Measurements from ENCODE around the gene SEC14L6. TPM values are rescaled to one million over a fixed set of nuclear protein-coding genes. Genes with fewer than 3 reads are reported as not detected.

Gene SEC14L6
- total RNA-seq, 1 donor from 2014 or later, result not detected

DNA sequence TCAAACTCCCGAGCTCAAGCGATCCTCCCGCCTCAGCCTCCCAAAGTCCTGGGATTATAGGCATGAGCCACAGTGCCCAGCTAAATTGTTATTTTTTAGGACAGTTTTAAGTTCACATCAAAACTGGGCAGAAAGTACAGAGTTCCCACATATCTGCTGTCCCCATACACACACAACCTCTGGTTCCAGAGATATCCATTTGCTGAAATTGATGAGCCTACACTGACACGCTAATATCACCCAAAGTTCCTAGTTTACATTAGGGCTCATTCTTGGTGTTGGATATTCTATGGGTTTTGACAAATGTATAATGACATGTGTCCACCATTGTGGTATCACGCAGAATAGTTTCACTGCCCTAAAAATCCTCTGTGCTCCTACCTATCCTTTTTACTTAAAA, 38.3 kb downstream of the SEC14L6 start:
- no peaks in the 10 kb centered on the region for H3K36me3 Mint-ChIP-seq (ENCODE audit: unreplicated experiment)
- peaks cover 2% of the 10 kb centered on the region for H3K9me3 Mint-ChIP-seq (ENCODE audit: unreplicated experiment)
- H3K4me1 Mint-ChIP-seq (ENCODE audit: low read depth, unreplicated experiment), result peaks cover 3% of the 10 kb centered on the region
- no peak for DNase-seq
- peaks cover 3% of the 10 kb centered on the region for H3K27me3 Mint-ChIP-seq (ENCODE audit: unreplicated experiment)
- H3K4me3 Mint-ChIP-seq (ENCODE audit: unreplicated experiment), result no peak overlapping the region
- no peak for TF ChIP-seq CTCF (IDR thresholded peaks at IDR 0.05; ENCODE audit: partially characterized antibody, unreplicated experiment)
- no peak overlapping the region for H3K27ac Mint-ChIP-seq (ENCODE audit: unreplicated experiment)

- H3K4me3 Mint-ChIP-seq (ENCODE audit: unreplicated experiment), result no peak overlapping the region
- H3K4me1 Mint-ChIP-seq (ENCODE audit: low read depth, unreplicated experiment), result peaks cover 3% of the 10 kb centered on the region
- DNase-seq, result no peak
- H3K9me3 Mint-ChIP-seq (ENCODE audit: unreplicated experiment), result peaks cover 2% of the 10 kb centered on the region
- H3K36me3 Mint-ChIP-seq (ENCODE audit: unreplicated experiment), result no peaks in the 10 kb centered on the region
- H3K27me3 Mint-ChIP-seq (ENCODE audit: unreplicated experiment), result peaks cover 3% of the 10 kb centered on the region
- no peak for TF ChIP-seq CTCF (IDR thresholded peaks at IDR 0.05; ENCODE audit: partially characterized antibody, unreplicated experiment)
- no peak overlapping the region for H3K27ac Mint-ChIP-seq (ENCODE audit: unreplicated experiment)
These were observed 38.9 kb downstream of the SEC14L6 start for GRCh38 chr22:30507670-30508069.

GRCh38 chr22:30506507-30506968, 40.0 kb downstream of the SEC14L6 start:
- H3K9me3 Mint-ChIP-seq (ENCODE audit: unreplicated experiment), result peaks cover 2% of the 10 kb centered on the region
- TF ChIP-seq CTCF (IDR thresholded peaks at IDR 0.05; ENCODE audit: partially characterized antibody, unreplicated experiment), result no peak
- H3K27ac Mint-ChIP-seq (ENCODE audit: unreplicated experiment), result no peak overlapping the region
- H3K36me3 Mint-ChIP-seq (ENCODE audit: unreplicated experiment), result no peaks in the 10 kb centered on the region
- peaks cover 3% of the 10 kb centered on the region for H3K27me3 Mint-ChIP-seq (ENCODE audit: unreplicated experiment)
- H3K4me3 Mint-ChIP-seq (ENCODE audit: unreplicated experiment), result no peak overlapping the region
- H3K4me1 Mint-ChIP-seq (ENCODE audit: low read depth, unreplicated experiment), result peaks cover 3% of the 10 kb centered on the region
- DNase-seq, result no peak

GRCh38 chr22:30503551-30503950, 43.0 kb downstream of the SEC14L6 start:
- no peak for TF ChIP-seq CTCF (IDR thresholded peaks at IDR 0.05; ENCODE audit: partially characterized antibody, unreplicated experiment)

GRCh38 chr22:30502911-30503310, 43.6 kb downstream of the SEC14L6 start:
- DNase-seq, result no peak
- peaks cover 3% of the 10 kb centered on the region for H3K27me3 Mint-ChIP-seq (ENCODE audit: unreplicated experiment)
- no peak for TF ChIP-seq CTCF (IDR thresholded peaks at IDR 0.05; ENCODE audit: partially characterized antibody, unreplicated experiment)
- no peak overlapping the region for H3K4me3 Mint-ChIP-seq (ENCODE audit: unreplicated experiment)
- H3K4me1 Mint-ChIP-seq (ENCODE audit: low read depth, unreplicated experiment), result peaks cover 3% of the 10 kb centered on the region
- H3K36me3 Mint-ChIP-seq (ENCODE audit: unreplicated experiment), result no peaks in the 10 kb centered on the region
- peaks cover 2% of the 10 kb centered on the region for H3K9me3 Mint-ChIP-seq (ENCODE audit: unreplicated experiment)
- H3K27ac Mint-ChIP-seq (ENCODE audit: unreplicated experiment), result no peak overlapping the region

More at GRCh38 chr22:30503551-30503950, 43.0 kb downstream of the SEC14L6 start:
- H3K9me3 Mint-ChIP-seq (ENCODE audit: unreplicated experiment), result peaks cover 2% of the 10 kb centered on the region
- no peak for DNase-seq
- H3K4me3 Mint-ChIP-seq (ENCODE audit: unreplicated experiment), result no peak overlapping the region
- H3K4me1 Mint-ChIP-seq (ENCODE audit: low read depth, unreplicated experiment), result peaks cover 3% of the 10 kb centered on the region
- H3K36me3 Mint-ChIP-seq (ENCODE audit: unreplicated experiment), result no peaks in the 10 kb centered on the region
- peaks cover 3% of the 10 kb centered on the region for H3K27me3 Mint-ChIP-seq (ENCODE audit: unreplicated experiment)
- no peak overlapping the region for H3K27ac Mint-ChIP-seq (ENCODE audit: unreplicated experiment)
